SK-N-SH treated with all-trans-retinoic acid at 6 μM for 48 hours (cell line): Measurements from ENCODE around the gene ABCA1.

Experiments used
- ATAC-seq: fragments of 200-7000 bp; cut with Tn5 transposase; 3 replicates; pipeline ENCODE4 v1.9.1; 2020; ENCODE audit warnings: mild to moderate bottlenecking, moderate library complexity
- ARNTL ChIP-seq: fragments of 450-650 bp; formaldehyde crosslinking; IDR thresholded peaks from 2 replicates; pipeline ENCODE4 v1.5.0; 2020; ENCODE audit warnings: low read depth, mild to moderate bottlenecking, moderate library complexity, borderline replicate concordance
- BACH2 ChIP-seq: fragments of 250-450 bp; sonication (Bioruptor Pico); IDR thresholded peaks from 2 replicates; pipeline ENCODE4 v1.9.0; 2021; ENCODE audit warnings: mild to moderate bottlenecking, borderline replicate concordance
- ESRRG ChIP-seq: fragments of 250-450 bp; sonication (Bioruptor Pico); IDR thresholded peaks from 2 replicates; pipeline ENCODE4 v1.6.1; 2021; ENCODE audit warnings: mild to moderate bottlenecking
- GLIS3 ChIP-seq: fragments of 250-450 bp; sonication (Bioruptor Pico); IDR thresholded peaks from 2 replicates; pipeline ENCODE4 v1.5.0; 2020; ENCODE audit warnings: mild to moderate bottlenecking, moderate library complexity
- ISL1 ChIP-seq: fragments of 250-450 bp; sonication (Bioruptor Pico); IDR thresholded peaks from 2 replicates; pipeline ENCODE4 v2.1.2; 2022; ENCODE audit warnings: mild to moderate bottlenecking, moderate library complexity
- OSR1 ChIP-seq: fragments of 250-450 bp; sonication (Bioruptor Pico); IDR thresholded peaks from 2 replicates; pipeline ENCODE4 v1.8.0; 2022; ENCODE audit warnings: moderate library complexity, mild to moderate bottlenecking, inconsistent platforms
- PPARA ChIP-seq: fragments of 250-450 bp; sonication (Bioruptor Pico); IDR thresholded peaks from 2 replicates; pipeline ENCODE4 v1.5.0; 2020; ENCODE audit warnings: mild to moderate bottlenecking, borderline replicate concordance
- RARB ChIP-seq: fragments of 250-450 bp; sonication (Bioruptor Pico); IDR thresholded peaks from 2 replicates; pipeline ENCODE4 v1.8.0; 2021; ENCODE audit warnings: mild to moderate bottlenecking, moderate library complexity
- TCF4 ChIP-seq: fragments of 250-450 bp; sonication (Bioruptor Pico); IDR thresholded peaks from 2 replicates; pipeline ENCODE4 v1.8.0; 2021; ENCODE audit warnings: mild to moderate bottlenecking, moderate library complexity, borderline replicate concordance
- TOX ChIP-seq: fragments of 250-450 bp; sonication (Bioruptor Pico); IDR thresholded peaks from 2 replicates; pipeline ENCODE4 v1.8.0; 2021; ENCODE audit warnings: mild to moderate bottlenecking, moderate library complexity, borderline replicate concordance
- ZC3H10 ChIP-seq: fragments of 250-450 bp; sonication (Bioruptor Pico); IDR thresholded peaks from 2 replicates; pipeline ENCODE4 v1.5.1; 2021; ENCODE audit warnings: mild to moderate bottlenecking, moderate library complexity
- ZFP3 ChIP-seq: fragments of 250-450 bp; sonication (Bioruptor Pico); IDR thresholded peaks from 2 replicates; pipeline ENCODE4 v1.5.0; 2020; ENCODE audit warnings: mild to moderate bottlenecking, moderate library complexity
- ZFP30 ChIP-seq: fragments of 450-650 bp; formaldehyde crosslinking; IDR thresholded peaks from 2 replicates; pipeline ENCODE4 v1.5.0; 2022; ENCODE audit warnings: mild to moderate bottlenecking, moderate library complexity
- ZNF565 ChIP-seq: fragments of 450-650 bp; formaldehyde crosslinking; conservative IDR thresholded peaks from 2 replicates; pipeline ENCODE4 v1.5.0; 2020; ENCODE audit warnings: low read depth, mild to moderate bottlenecking, moderate library complexity
- ZNF70 ChIP-seq: fragments of 450-650 bp; formaldehyde crosslinking; IDR thresholded peaks from 2 replicates; pipeline ENCODE4 v1.5.0; 2020; ENCODE audit warnings: mild to moderate bottlenecking, moderate library complexity
- ZNF8 ChIP-seq: fragments of 450-650 bp; formaldehyde crosslinking; IDR thresholded peaks from 2 replicates; pipeline ENCODE4 v1.5.0; 2020; ENCODE audit warnings: mild to moderate bottlenecking, moderate library complexity
- TF ChIP-seq, protein P1 (sequence below): fragments of 250-450 bp; sonication (Bioruptor Pico); IDR thresholded peaks from 2 replicates; pipeline ENCODE4 v1.8.0; 2021; ENCODE audit warnings: low read depth, mild to moderate bottlenecking, moderate library complexity, borderline replicate concordance
- TF ChIP-seq, protein P2 (sequence below): fragments of 250-450 bp; sonication (Bioruptor Pico); IDR thresholded peaks from 2 replicates; pipeline ENCODE4 v1.5.1; 2020; ENCODE audit warnings: low read depth, mild to moderate bottlenecking, moderate library complexity
- TF ChIP-seq, protein P3 (sequence below): fragments of 250-450 bp; sonication (Bioruptor Pico); IDR thresholded peaks from 2 replicates; pipeline ENCODE4 v1.8.0; 2020; ENCODE audit warnings: mild to moderate bottlenecking, moderate library complexity, borderline replicate concordance
- TF ChIP-seq, protein P4 (sequence below): fragments of 250-450 bp; sonication (Bioruptor Pico); IDR thresholded peaks from 2 replicates; pipeline ENCODE4 v1.5.0; 2020; ENCODE audit warnings: mild to moderate bottlenecking, moderate library complexity

Gene ABCA1

DNA sequence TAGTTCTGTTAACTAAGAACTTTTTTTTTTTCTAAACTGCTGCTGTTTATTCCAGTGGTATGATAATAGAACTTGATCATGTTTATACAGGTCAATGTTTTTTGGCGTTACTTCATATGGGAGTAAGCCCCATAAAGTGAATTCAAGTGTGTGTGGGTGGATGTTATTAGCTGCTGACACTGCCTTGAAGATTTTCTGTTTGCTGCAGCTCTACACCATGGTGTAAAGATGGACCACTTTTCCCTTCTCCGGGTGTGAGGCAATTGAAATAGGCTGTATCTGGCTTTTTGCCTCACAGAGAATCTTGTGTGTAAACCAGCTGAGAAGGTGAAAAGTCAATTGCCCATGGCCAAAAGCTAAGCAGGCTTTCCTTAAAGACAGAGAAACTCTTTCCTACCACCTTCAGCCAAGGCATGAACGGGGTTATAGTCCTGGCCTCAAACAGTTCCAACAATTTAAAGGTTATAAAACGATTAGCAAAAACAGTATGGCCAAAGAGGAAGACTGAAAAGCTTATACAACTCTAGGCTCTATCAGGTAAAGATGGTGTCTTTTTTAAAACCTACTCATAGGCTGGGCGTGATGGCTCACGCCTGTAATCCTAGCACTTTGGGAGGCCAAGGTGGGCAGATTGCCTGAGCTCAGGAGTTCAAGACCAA is 33.9 kb upstream of the ABCA1 start:
- TF ChIP-seq, protein P1, sequence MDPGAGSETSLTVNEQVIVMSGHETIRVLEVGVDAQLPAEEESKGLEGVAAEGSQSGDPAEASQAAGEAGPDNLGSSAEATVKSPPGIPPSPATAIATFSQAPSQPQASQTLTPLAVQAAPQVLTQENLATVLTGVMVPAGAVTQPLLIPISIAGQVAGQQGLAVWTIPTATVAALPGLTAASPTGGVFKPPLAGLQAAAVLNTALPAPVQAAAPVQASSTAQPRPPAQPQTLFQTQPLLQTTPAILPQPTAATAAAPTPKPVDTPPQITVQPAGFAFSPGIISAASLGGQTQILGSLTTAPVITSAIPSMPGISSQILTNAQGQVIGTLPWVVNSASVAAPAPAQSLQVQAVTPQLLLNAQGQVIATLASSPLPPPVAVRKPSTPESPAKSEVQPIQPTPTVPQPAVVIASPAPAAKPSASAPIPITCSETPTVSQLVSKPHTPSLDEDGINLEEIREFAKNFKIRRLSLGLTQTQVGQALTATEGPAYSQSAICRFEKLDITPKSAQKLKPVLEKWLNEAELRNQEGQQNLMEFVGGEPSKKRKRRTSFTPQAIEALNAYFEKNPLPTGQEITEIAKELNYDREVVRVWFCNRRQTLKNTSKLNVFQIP, result no peak
- TF ChIP-seq ZFP30 (CRISPR knock-in tag) (no peak), ARNTL (CRISPR knock-in tag) (no peak)
- ATAC-seq, result no peak

DNA sequence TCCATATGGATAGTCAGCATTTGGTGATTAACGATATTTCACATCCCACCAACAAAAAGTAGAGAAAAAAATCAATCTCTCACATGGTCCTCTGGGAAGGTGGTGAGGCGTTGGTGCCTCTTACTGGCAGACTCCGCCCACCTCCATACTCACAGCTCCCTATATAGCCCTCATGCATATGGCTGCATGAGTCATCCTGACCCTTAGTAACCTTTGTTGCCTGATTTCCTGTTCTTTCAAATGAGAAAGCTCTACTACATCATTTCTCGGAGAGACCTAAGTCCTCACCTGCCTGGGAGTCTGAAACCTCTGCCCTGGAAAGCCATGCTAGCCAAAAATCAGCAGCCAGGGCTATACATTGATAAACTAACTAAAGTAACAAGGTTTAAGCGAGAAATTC is 33.3 kb upstream of the ABCA1 start:
- ATAC-seq, result peak; percentile 63
- TF ChIP-seq, protein P2, sequence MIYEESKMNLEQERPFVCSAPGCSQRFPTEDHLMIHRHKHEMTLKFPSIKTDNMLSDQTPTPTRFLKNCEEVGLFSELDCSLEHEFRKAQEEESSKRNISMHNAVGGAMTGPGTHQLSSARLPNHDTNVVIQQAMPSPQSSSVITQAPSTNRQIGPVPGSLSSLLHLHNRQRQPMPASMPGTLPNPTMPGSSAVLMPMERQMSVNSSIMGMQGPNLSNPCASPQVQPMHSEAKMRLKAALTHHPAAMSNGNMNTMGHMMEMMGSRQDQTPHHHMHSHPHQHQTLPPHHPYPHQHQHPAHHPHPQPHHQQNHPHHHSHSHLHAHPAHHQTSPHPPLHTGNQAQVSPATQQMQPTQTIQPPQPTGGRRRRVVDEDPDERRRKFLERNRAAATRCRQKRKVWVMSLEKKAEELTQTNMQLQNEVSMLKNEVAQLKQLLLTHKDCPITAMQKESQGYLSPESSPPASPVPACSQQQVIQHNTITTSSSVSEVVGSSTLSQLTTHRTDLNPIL (CRISPR knock-in tag), result no peak
- TF ChIP-seq, protein P3, sequence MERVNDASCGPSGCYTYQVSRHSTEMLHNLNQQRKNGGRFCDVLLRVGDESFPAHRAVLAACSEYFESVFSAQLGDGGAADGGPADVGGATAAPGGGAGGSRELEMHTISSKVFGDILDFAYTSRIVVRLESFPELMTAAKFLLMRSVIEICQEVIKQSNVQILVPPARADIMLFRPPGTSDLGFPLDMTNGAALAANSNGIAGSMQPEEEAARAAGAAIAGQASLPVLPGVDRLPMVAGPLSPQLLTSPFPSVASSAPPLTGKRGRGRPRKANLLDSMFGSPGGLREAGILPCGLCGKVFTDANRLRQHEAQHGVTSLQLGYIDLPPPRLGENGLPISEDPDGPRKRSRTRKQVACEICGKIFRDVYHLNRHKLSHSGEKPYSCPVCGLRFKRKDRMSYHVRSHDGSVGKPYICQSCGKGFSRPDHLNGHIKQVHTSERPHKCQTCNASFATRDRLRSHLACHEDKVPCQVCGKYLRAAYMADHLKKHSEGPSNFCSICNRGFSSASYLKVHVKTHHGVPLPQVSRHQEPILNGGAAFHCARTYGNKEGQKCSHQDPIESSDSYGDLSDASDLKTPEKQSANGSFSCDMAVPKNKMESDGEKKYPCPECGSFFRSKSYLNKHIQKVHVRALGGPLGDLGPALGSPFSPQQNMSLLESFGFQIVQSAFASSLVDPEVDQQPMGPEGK, result no peak
- TF ChIP-seq ZC3H10 (CRISPR knock-in tag), result no peak
- TF ChIP-seq ARNTL (CRISPR knock-in tag), result no peak
- TF ChIP-seq ZNF565 (CRISPR knock-in tag), result no peak
- no peak for TF ChIP-seq ZNF8 (CRISPR knock-in tag)
- no peak for TF ChIP-seq BACH2 (CRISPR knock-in tag)
- no peak for TF ChIP-seq OSR1
- no peak for TF ChIP-seq ESRRG (CRISPR knock-in tag)
- TF ChIP-seq ISL1 (CRISPR knock-in tag), result no peak
- no peak for TF ChIP-seq RARB (CRISPR knock-in tag)
- no peak for TF ChIP-seq ZNF70 (CRISPR knock-in tag)
- TF ChIP-seq, protein P4, sequence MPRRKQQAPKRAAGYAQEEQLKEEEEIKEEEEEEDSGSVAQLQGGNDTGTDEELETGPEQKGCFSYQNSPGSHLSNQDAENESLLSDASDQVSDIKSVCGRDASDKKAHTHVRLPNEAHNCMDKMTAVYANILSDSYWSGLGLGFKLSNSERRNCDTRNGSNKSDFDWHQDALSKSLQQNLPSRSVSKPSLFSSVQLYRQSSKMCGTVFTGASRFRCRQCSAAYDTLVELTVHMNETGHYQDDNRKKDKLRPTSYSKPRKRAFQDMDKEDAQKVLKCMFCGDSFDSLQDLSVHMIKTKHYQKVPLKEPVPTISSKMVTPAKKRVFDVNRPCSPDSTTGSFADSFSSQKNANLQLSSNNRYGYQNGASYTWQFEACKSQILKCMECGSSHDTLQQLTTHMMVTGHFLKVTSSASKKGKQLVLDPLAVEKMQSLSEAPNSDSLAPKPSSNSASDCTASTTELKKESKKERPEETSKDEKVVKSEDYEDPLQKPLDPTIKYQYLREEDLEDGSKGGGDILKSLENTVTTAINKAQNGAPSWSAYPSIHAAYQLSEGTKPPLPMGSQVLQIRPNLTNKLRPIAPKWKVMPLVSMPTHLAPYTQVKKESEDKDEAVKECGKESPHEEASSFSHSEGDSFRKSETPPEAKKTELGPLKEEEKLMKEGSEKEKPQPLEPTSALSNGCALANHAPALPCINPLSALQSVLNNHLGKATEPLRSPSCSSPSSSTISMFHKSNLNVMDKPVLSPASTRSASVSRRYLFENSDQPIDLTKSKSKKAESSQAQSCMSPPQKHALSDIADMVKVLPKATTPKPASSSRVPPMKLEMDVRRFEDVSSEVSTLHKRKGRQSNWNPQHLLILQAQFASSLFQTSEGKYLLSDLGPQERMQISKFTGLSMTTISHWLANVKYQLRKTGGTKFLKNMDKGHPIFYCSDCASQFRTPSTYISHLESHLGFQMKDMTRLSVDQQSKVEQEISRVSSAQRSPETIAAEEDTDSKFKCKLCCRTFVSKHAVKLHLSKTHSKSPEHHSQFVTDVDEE (CRISPR knock-in tag), result no peak
- TF ChIP-seq ZFP30 (CRISPR knock-in tag), result no peak
- TF ChIP-seq GLIS3 (CRISPR knock-in tag), result no peak
- no peak for TF ChIP-seq TOX (CRISPR knock-in tag)
- TF ChIP-seq, protein P1, result no peak
- no peak for TF ChIP-seq PPARA (CRISPR knock-in tag)
- no peak for TF ChIP-seq ZFP3 (CRISPR knock-in tag)

DNA sequence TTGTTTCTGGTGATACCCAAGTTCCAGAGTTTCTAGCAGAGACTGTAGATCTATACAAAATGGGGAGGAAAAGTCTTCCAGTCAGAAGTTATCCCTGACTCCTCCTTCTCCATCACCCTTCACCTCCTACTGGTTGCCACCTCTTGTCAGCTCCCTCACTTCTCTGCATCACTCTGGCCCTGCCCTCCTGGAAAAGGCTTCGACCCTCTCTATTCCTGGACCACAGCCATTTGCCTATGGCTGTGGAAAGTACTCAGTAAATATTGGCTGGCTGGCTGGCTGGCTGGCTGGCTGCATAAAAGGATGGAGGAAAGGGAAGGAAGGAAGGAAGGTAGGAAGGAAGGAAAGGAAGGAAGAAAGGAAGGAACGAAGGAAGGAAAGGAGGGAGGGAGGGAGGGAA is 32.7 kb upstream of the ABCA1 start:
- TF ChIP-seq, protein P1, result no peak
- TF ChIP-seq, protein P2 (CRISPR knock-in tag), result no peak
- no peak for TF ChIP-seq ZC3H10 (CRISPR knock-in tag)
- no peak for TF ChIP-seq TCF4 (CRISPR knock-in tag)
- ATAC-seq, result no peak
